ENCODE data around the gene TFDP1. TPM values are rescaled to one million over a fixed set of nuclear protein-coding genes. Genes with fewer than 3 reads are reported as not detected.
A peak's percentile ranks its signal among the peaks of the same experiment; 100 is the strongest.

TFDP1 gene
- total RNA-seq, 1 donor from 2014 or later: 49.4 TPM

DNA sequence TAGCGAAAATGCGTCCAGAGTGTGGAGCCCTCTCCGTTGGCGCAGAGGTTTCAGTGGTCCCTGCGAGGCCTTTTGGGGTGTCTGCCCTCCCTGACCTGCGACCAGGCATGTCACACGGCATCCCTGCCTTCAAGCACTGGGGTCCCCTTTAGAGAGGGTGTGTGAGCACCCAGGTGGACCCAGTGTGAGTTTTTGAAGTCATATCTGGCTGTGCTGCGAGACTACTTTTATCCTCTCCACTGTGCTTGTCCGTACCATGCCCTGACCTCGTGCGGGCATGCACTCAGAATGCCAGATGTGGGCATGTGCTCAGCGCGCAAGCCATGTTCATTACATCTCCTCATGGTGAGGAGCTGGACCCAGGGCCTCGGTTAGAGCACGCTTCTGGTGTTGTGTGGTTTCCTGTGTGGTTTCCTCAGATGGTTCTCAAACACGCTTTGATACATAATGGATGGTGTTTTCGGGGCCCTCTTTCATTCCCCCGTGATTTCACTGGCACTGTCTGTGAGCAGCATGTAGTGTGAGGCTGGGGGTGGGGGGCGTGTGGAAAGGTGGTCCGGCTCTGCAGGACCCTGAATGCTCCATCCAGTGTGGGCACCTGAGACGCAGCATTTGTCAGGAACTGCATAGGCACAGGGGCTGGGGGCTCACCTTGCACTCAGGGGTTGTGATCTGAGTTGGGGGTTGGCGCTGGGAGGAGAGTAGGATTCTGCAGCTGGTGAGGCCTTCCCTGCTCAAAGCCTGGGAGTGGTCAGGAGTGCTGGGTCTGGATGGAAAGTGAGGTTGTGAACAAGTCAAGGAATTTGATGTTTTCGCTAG lies 2.3 kb downstream of the TFDP1 start:
- peak overlapping the region; percentile 50 for H3K4me3 Mint-ChIP-seq (ENCODE audit: unreplicated experiment)
- H4K20me1 ChIP-seq (ENCODE audit: insufficient read depth, low read length): peaks cover 57% of the 10 kb centered on the region
- H3K27ac Mint-ChIP-seq (ENCODE audit: unreplicated experiment): peak overlapping the region; percentile 34

DNA sequence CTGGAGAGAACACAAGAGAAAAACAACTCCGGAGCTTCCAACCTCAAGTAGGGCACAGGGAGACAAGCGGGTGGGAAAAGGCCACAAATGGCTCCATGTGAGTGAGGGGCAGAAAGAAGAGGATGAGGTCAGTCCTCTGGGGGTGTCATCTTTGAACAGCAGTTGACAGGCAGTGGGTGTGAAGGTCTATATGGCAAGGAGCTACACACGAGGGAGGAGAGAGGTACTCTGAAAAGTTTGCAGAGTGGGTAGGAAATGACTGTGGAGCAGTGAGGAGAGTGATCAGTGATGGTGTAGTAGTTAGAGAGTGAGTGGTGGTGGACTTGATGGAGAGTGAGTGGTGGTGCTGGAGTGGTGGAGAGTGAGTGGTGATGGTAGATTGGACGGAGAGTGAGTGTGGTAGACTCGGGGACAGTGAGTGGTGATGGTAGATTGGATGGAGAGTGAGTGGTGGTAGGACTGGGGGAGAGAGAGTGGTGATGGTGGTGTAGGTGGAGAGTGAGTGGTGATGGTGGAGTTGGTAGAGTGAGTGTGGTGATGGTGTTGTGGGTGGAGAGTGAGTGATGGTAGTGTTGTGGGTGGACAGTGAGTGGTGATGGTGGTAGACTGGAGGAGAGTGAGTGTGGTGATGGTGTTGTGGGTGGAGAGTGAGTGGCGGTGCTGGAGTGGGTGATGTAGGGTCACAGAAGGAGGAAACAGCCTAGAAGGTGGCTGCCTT lies 4.0 kb downstream of the TFDP1 start:
- no peaks in the 10 kb centered on the region for H3K9me3 ChIP-seq (ENCODE audit: insufficient read depth, low read depth, low read length)
- H3K9ac ChIP-seq (ENCODE audit: low read length): no peak overlapping the region
- H3K36me3 ChIP-seq (ENCODE audit: insufficient read depth, low read length): peaks cover 14% of the 10 kb centered on the region
- TF ChIP-seq, protein P1, sequence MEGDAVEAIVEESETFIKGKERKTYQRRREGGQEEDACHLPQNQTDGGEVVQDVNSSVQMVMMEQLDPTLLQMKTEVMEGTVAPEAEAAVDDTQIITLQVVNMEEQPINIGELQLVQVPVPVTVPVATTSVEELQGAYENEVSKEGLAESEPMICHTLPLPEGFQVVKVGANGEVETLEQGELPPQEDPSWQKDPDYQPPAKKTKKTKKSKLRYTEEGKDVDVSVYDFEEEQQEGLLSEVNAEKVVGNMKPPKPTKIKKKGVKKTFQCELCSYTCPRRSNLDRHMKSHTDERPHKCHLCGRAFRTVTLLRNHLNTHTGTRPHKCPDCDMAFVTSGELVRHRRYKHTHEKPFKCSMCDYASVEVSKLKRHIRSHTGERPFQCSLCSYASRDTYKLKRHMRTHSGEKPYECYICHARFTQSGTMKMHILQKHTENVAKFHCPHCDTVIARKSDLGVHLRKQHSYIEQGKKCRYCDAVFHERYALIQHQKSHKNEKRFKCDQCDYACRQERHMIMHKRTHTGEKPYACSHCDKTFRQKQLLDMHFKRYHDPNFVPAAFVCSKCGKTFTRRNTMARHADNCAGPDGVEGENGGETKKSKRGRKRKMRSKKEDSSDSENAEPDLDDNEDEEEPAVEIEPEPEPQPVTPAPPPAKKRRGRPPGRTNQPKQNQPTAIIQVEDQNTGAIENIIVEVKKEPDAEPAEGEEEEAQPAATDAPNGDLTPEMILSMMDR (IDR thresholded peaks at IDR 0.05; ENCODE audit: insufficient read depth, low read depth, low read length): no peak
- no peak for TF ChIP-seq EZH2 (IDR thresholded peaks at IDR 0.05; ENCODE audit: insufficient read depth, low read length)
- Mint-ChIP-seq H3K27ac (ENCODE audit: unreplicated experiment) (no peak overlapping the region), H3K36me3 (ENCODE audit: low read depth, unreplicated experiment) (peaks cover 3% of the 10 kb centered on the region), H3K4me3 (ENCODE audit: unreplicated experiment) (no peak overlapping the region), H3K9me3 (ENCODE audit: unreplicated experiment) (peaks cover 2% of the 10 kb centered on the region), H3K4me1 (ENCODE audit: low read depth, unreplicated experiment) (peaks cover 1% of the 10 kb centered on the region), H3K27me3 (ENCODE audit: low read depth, unreplicated experiment) (no peaks in the 10 kb centered on the region)
- no peak overlapping the region for H3K27ac ChIP-seq (ENCODE audit: low read depth, low read length)
- FAIRE-seq (no peak), DNase-seq (ENCODE audit: low read depth) (no peak)
- H3K4me2 ChIP-seq (ENCODE audit: low read length): peak overlapping the region; percentile 19
- no peak overlapping the region for H3K4me3 ChIP-seq (ENCODE audit: insufficient read depth, low read depth, low read length)
- no peak overlapping the region for H2AFZ ChIP-seq (ENCODE audit: low read depth, low read length)
- peaks cover 76% of the 10 kb centered on the region for H3K79me2 ChIP-seq (ENCODE audit: insufficient read depth, low read length)
- no peaks in the 10 kb centered on the region for H3K27me3 ChIP-seq (ENCODE audit: insufficient read depth, low read length)
- peaks cover 72% of the 10 kb centered on the region for H4K20me1 ChIP-seq (ENCODE audit: insufficient read depth, low read length)
- H3K4me1 ChIP-seq (ENCODE audit: insufficient read depth, low read length): peaks cover 4% of the 10 kb centered on the region

More for the DNA sequence above, 2.3 kb downstream of the TFDP1 start:
- Histone ChIP-seq H3K4me2 (ENCODE audit: low read length) (peak overlapping the region; percentile 93), H3K27ac (ENCODE audit: low read depth, low read length) (no peak overlapping the region), H3K4me1 (ENCODE audit: insufficient read depth, low read length) (peaks cover 4% of the 10 kb centered on the region), H3K9ac (ENCODE audit: low read length) (no peak overlapping the region), H2AFZ (ENCODE audit: low read depth, low read length) (no peak overlapping the region), H3K36me3 (ENCODE audit: insufficient read depth, low read length) (peaks cover 14% of the 10 kb centered on the region), H3K9me3 (ENCODE audit: insufficient read depth, low read depth, low read length) (no peaks in the 10 kb centered on the region), H3K79me2 (ENCODE audit: insufficient read depth, low read length) (peaks cover 61% of the 10 kb centered on the region), H3K4me3 (ENCODE audit: insufficient read depth, low read depth, low read length) (no peak overlapping the region), H3K27me3 (ENCODE audit: insufficient read depth, low read length) (no peaks in the 10 kb centered on the region)
- no peaks in the 10 kb centered on the region for H3K27me3 Mint-ChIP-seq (ENCODE audit: low read depth, unreplicated experiment)
- peaks cover 2% of the 10 kb centered on the region for H3K9me3 Mint-ChIP-seq (ENCODE audit: unreplicated experiment)
- TF ChIP-seq EZH2 (IDR thresholded peaks at IDR 0.05; ENCODE audit: insufficient read depth, low read length): no peak
- TF ChIP-seq, protein P1 (IDR thresholded peaks at IDR 0.05; ENCODE audit: insufficient read depth, low read depth, low read length): no peak
- FAIRE-seq: no peak
- DNase-seq (ENCODE audit: low read depth): no peak
- peaks cover 1% of the 10 kb centered on the region for H3K4me1 Mint-ChIP-seq (ENCODE audit: low read depth, unreplicated experiment)
- peaks cover 3% of the 10 kb centered on the region for H3K36me3 Mint-ChIP-seq (ENCODE audit: low read depth, unreplicated experiment)

Data from astrocyte (in vitro differentiated cells and primary cell).